ENCODE measurements around the gene MAGEC2. TPM values are rescaled to one million over a fixed set of nuclear protein-coding genes. Genes with fewer than 3 reads are reported as not detected.

MAGEC2 gene
- total RNA-seq, 2 experiments from 2014 or later: not detected

GRCh38 chrX:142156567-142156966 is 48.5 kb downstream of the MAGEC2 start:
- H3K27ac Mint-ChIP-seq: no peak overlapping the region
- H3K9me3 Mint-ChIP-seq (ENCODE audit: low read depth): peaks cover 3% of the 10 kb centered on the region
- H3K27me3 Mint-ChIP-seq: no peaks in the 10 kb centered on the region
- CTCF ChIA-PET: no interaction called here
- intact Hi-C loops (cut with DNase I, micrococcal nuclease): loop anchor here in 1 of 2 experiments (10.0 kb wide), 1 partner anchor 58 kb away; no protein-coding TSS in a partner anchor
- POLR2A ChIA-PET: no interaction called here
- no peak overlapping the region for H3K4me3 Mint-ChIP-seq
- ATAC-seq: no peak
- no peak for DNase-seq
- H3K36me3 Mint-ChIP-seq (ENCODE audit: low read depth): no peaks in the 10 kb centered on the region
- no peaks in the 10 kb centered on the region for H3K4me1 Mint-ChIP-seq
